ENCODE measurements around the gene PRKAG2.

The PRKAG2 gene

GRCh38 chr7:151711906-151712809 is 164.8 kb downstream of the PRKAG2 start:
- Histone ChIP-seq H3K4me1 (ENCODE audit: control insufficient read depth, insufficient read depth, low read length) (no peaks in the 10 kb centered on the region), H3K4me3 (ENCODE audit: low read length) (no peak overlapping the region), H3K36me3 (ENCODE audit: control insufficient read depth, insufficient read depth, low read length, severe bottlenecking) (no peaks in the 10 kb centered on the region), H3K27me3 (replicated peaks; ENCODE audit: control insufficient read depth, insufficient read depth, low read length) (no peaks in the 10 kb centered on the region), H3K9me3 (ENCODE audit: control insufficient read depth, low read length) (no peaks in the 10 kb centered on the region), H3K9ac (ENCODE audit: low read length) (no peak overlapping the region)
- no peak for DNase-seq (ENCODE audit: low read depth)

- DNase-seq (ENCODE audit: low read depth) = no peak
Measured at GRCh38 chr7:151711435-151711872, 165.5 kb downstream of the PRKAG2 start.

GRCh38 chr7:151710646-151711434 is 166.1 kb downstream of the PRKAG2 start:
- H3K27me3 ChIP-seq (replicated peaks; ENCODE audit: control insufficient read depth, insufficient read depth, low read length) = peaks cover 4% of the 10 kb centered on the region
- H3K9ac ChIP-seq (ENCODE audit: low read length) = no peak overlapping the region
- H3K36me3 ChIP-seq (ENCODE audit: control insufficient read depth, insufficient read depth, low read length, severe bottlenecking) = no peaks in the 10 kb centered on the region
- no peaks in the 10 kb centered on the region for H3K9me3 ChIP-seq (ENCODE audit: control insufficient read depth, low read length)
- H3K4me1 ChIP-seq (ENCODE audit: control insufficient read depth, insufficient read depth, low read length) = peaks cover 5% of the 10 kb centered on the region
- no peak overlapping the region for H3K4me3 ChIP-seq (ENCODE audit: low read length)
- DNase-seq (ENCODE audit: low read depth) = no peak

More at GRCh38 chr7:151711435-151711872, 165.5 kb downstream of the PRKAG2 start:
- H3K9ac ChIP-seq (ENCODE audit: low read length) = no peak overlapping the region
- no peaks in the 10 kb centered on the region for H3K36me3 ChIP-seq (ENCODE audit: control insufficient read depth, insufficient read depth, low read length, severe bottlenecking)
- H3K4me3 ChIP-seq (ENCODE audit: low read length) = no peak overlapping the region
- peaks cover 1% of the 10 kb centered on the region for H3K27me3 ChIP-seq (replicated peaks; ENCODE audit: control insufficient read depth, insufficient read depth, low read length)
- H3K4me1 ChIP-seq (ENCODE audit: control insufficient read depth, insufficient read depth, low read length) = no peaks in the 10 kb centered on the region
- no peaks in the 10 kb centered on the region for H3K9me3 ChIP-seq (ENCODE audit: control insufficient read depth, low read length)

GRCh38 chr7:151710121-151710640 is 166.7 kb downstream of the PRKAG2 start:
- peaks cover 4% of the 10 kb centered on the region for H3K27me3 ChIP-seq (replicated peaks; ENCODE audit: control insufficient read depth, insufficient read depth, low read length)
- no peak for DNase-seq (ENCODE audit: low read depth)
- no peaks in the 10 kb centered on the region for H3K9me3 ChIP-seq (ENCODE audit: control insufficient read depth, low read length)
- no peak overlapping the region for H3K9ac ChIP-seq (ENCODE audit: low read length)
- no peak overlapping the region for H3K4me3 ChIP-seq (ENCODE audit: low read length)
- H3K36me3 ChIP-seq (ENCODE audit: control insufficient read depth, insufficient read depth, low read length, severe bottlenecking) = no peaks in the 10 kb centered on the region
- H3K4me1 ChIP-seq (ENCODE audit: control insufficient read depth, insufficient read depth, low read length) = peaks cover 11% of the 10 kb centered on the region

GRCh38 chr7:151709141-151710038 is 167.5 kb downstream of the PRKAG2 start:
- peaks cover 12% of the 10 kb centered on the region for H3K4me1 ChIP-seq (ENCODE audit: control insufficient read depth, insufficient read depth, low read length)
- H3K27me3 ChIP-seq (replicated peaks; ENCODE audit: control insufficient read depth, insufficient read depth, low read length) = peaks cover 4% of the 10 kb centered on the region
- no peaks in the 10 kb centered on the region for H3K9me3 ChIP-seq (ENCODE audit: control insufficient read depth, low read length)
- no peak overlapping the region for H3K4me3 ChIP-seq (ENCODE audit: low read length)
- H3K36me3 ChIP-seq (ENCODE audit: control insufficient read depth, insufficient read depth, low read length, severe bottlenecking) = no peaks in the 10 kb centered on the region
- no peak for DNase-seq (ENCODE audit: low read depth)
- no peak overlapping the region for H3K9ac ChIP-seq (ENCODE audit: low read length)

- no peak for DNase-seq (ENCODE audit: low read depth)
- no peaks in the 10 kb centered on the region for H3K36me3 ChIP-seq (ENCODE audit: control insufficient read depth, insufficient read depth, low read length, severe bottlenecking)
Measured at GRCh38 chr7:151708610-151709009, 168.3 kb downstream of the PRKAG2 start.

GRCh38 chr7:151707757-151708156 is 169.2 kb downstream of the PRKAG2 start:
- Histone ChIP-seq H3K4me3 (ENCODE audit: low read length) (no peak overlapping the region), H3K4me1 (ENCODE audit: control insufficient read depth, insufficient read depth, low read length) (peaks cover 12% of the 10 kb centered on the region), H3K9me3 (ENCODE audit: control insufficient read depth, low read length) (no peaks in the 10 kb centered on the region), H3K9ac (ENCODE audit: low read length) (no peak overlapping the region), H3K27me3 (replicated peaks; ENCODE audit: control insufficient read depth, insufficient read depth, low read length) (peaks cover 4% of the 10 kb centered on the region), H3K36me3 (ENCODE audit: control insufficient read depth, insufficient read depth, low read length, severe bottlenecking) (no peaks in the 10 kb centered on the region)
- no peak for DNase-seq (ENCODE audit: low read depth)

More at GRCh38 chr7:151708610-151709009, 168.3 kb downstream of the PRKAG2 start:
- Histone ChIP-seq H3K27me3 (replicated peaks; ENCODE audit: control insufficient read depth, insufficient read depth, low read length) (peaks cover 4% of the 10 kb centered on the region), H3K9me3 (ENCODE audit: control insufficient read depth, low read length) (no peaks in the 10 kb centered on the region), H3K9ac (ENCODE audit: low read length) (no peak overlapping the region), H3K4me1 (ENCODE audit: control insufficient read depth, insufficient read depth, low read length) (peaks cover 12% of the 10 kb centered on the region), H3K4me3 (ENCODE audit: low read length) (no peak overlapping the region)

GRCh38 chr7:151707105-151707469 is 169.8 kb downstream of the PRKAG2 start:
- Histone ChIP-seq H3K27me3 (replicated peaks; ENCODE audit: control insufficient read depth, insufficient read depth, low read length) (peaks cover 4% of the 10 kb centered on the region), H3K4me3 (ENCODE audit: low read length) (no peak overlapping the region), H3K4me1 (ENCODE audit: control insufficient read depth, insufficient read depth, low read length) (peaks cover 12% of the 10 kb centered on the region), H3K9me3 (ENCODE audit: control insufficient read depth, low read length) (no peaks in the 10 kb centered on the region), H3K36me3 (ENCODE audit: control insufficient read depth, insufficient read depth, low read length, severe bottlenecking) (no peaks in the 10 kb centered on the region), H3K9ac (ENCODE audit: low read length) (no peak overlapping the region)
- no peak for DNase-seq (ENCODE audit: low read depth)

GRCh38 chr7:151706277-151707104 is 170.4 kb downstream of the PRKAG2 start:
- Histone ChIP-seq H3K4me1 (ENCODE audit: control insufficient read depth, insufficient read depth, low read length) (peaks cover 12% of the 10 kb centered on the region), H3K9me3 (ENCODE audit: control insufficient read depth, low read length) (no peaks in the 10 kb centered on the region), H3K9ac (ENCODE audit: low read length) (no peak overlapping the region), H3K4me3 (ENCODE audit: low read length) (no peak overlapping the region), H3K27me3 (replicated peaks; ENCODE audit: control insufficient read depth, insufficient read depth, low read length) (peaks cover 4% of the 10 kb centered on the region), H3K36me3 (ENCODE audit: control insufficient read depth, insufficient read depth, low read length, severe bottlenecking) (no peaks in the 10 kb centered on the region)
- DNase-seq (ENCODE audit: low read depth) = no peak
